ENCODE data around the gene CACNG7. TPM values are rescaled to one million over a fixed set of nuclear protein-coding genes. Genes with fewer than 3 reads are reported as not detected.
A peak's percentile ranks its signal among the peaks of the same experiment; 100 is the strongest.

Gene CACNG7
- total RNA-seq, 1 experiment from 2014 or later, result not detected

GRCh38 chr19:53896682-53897081 lies 12.4 kb upstream of the CACNG7 start:
- Histone ChIP-seq H4K20me1 (ENCODE audit: insufficient read depth, low read depth, low read length) (no peaks in the 10 kb centered on the region), H3K9me2 (replicated peaks; ENCODE audit: insufficient read depth, low read length) (no peaks in the 10 kb centered on the region), H3K27me3 (ENCODE audit: low read length) (no peaks in the 10 kb centered on the region), H3K9ac (ENCODE audit: low read length) (no peak overlapping the region), H2AFZ (ENCODE audit: low read length) (no peak overlapping the region), H3K79me2 (ENCODE audit: low read length) (no peaks in the 10 kb centered on the region), H3K36me3 (ENCODE audit: insufficient read depth, low read length) (no peaks in the 10 kb centered on the region), H3K4me2 (ENCODE audit: low read depth, low read length, poor library complexity, severe bottlenecking) (no peak overlapping the region), H3K27ac (ENCODE audit: low read length) (no peak overlapping the region), H3K4me1 (ENCODE audit: low read length) (no peaks in the 10 kb centered on the region), H3K4me3 (ENCODE audit: low read length) (no peak overlapping the region), H3K9me3 (ENCODE audit: low read length) (no peaks in the 10 kb centered on the region)
- DNase-seq, result no peak

DNA sequence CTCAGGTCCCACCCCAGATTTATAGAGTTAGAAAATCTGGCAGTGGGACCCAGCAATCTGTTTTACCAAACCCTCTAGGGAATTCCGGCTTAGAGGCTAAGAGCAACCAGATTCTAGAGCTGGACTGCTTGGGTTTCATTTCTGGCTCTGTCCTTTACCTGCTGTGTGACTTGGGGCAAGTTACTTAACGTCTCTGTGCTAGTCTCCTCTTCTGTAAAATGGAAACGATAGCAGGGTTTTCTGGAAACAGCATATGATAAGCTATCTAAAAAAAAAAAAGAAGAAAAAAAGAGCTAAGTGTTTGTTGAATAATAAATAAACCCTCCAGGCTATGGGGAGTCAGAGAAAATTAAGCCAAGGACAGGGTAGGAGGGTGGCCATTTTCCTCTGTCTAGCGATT lies 11.6 kb upstream of the CACNG7 start:
- no peaks in the 10 kb centered on the region for H3K9me2 ChIP-seq (replicated peaks; ENCODE audit: insufficient read depth, low read length)
- no peaks in the 10 kb centered on the region for H3K27me3 ChIP-seq (ENCODE audit: low read length)
- no peaks in the 10 kb centered on the region for H4K20me1 ChIP-seq (ENCODE audit: insufficient read depth, low read depth, low read length)
- no peaks in the 10 kb centered on the region for H3K36me3 ChIP-seq (ENCODE audit: insufficient read depth, low read length)
- no peak overlapping the region for H3K4me2 ChIP-seq (ENCODE audit: low read depth, low read length, poor library complexity, severe bottlenecking)
- H3K79me2 ChIP-seq (ENCODE audit: low read length), result no peaks in the 10 kb centered on the region
- no peaks in the 10 kb centered on the region for H3K4me1 ChIP-seq (ENCODE audit: low read length)
- no peak for DNase-seq
- H3K9me3 ChIP-seq (ENCODE audit: low read length), result no peaks in the 10 kb centered on the region
- no peak overlapping the region for H3K9ac ChIP-seq (ENCODE audit: low read length)
- no peak overlapping the region for H2AFZ ChIP-seq (ENCODE audit: low read length)
- H3K27ac ChIP-seq (ENCODE audit: low read length), result no peak overlapping the region
- no peak overlapping the region for H3K4me3 ChIP-seq (ENCODE audit: low read length)

GRCh38 chr19:53898166-53898565 lies 10.9 kb upstream of the CACNG7 start:
- no peaks in the 10 kb centered on the region for H3K9me2 ChIP-seq (replicated peaks; ENCODE audit: insufficient read depth, low read length)
- no peaks in the 10 kb centered on the region for H3K79me2 ChIP-seq (ENCODE audit: low read length)
- no peak overlapping the region for H3K4me2 ChIP-seq (ENCODE audit: low read depth, low read length, poor library complexity, severe bottlenecking)
- no peaks in the 10 kb centered on the region for H4K20me1 ChIP-seq (ENCODE audit: insufficient read depth, low read depth, low read length)
- no peak for DNase-seq
- H3K4me1 ChIP-seq (ENCODE audit: low read length), result no peaks in the 10 kb centered on the region
- H3K27me3 ChIP-seq (ENCODE audit: low read length), result no peaks in the 10 kb centered on the region
- no peak overlapping the region for H2AFZ ChIP-seq (ENCODE audit: low read length)
- H3K27ac ChIP-seq (ENCODE audit: low read length), result no peak overlapping the region
- H3K36me3 ChIP-seq (ENCODE audit: insufficient read depth, low read length), result no peaks in the 10 kb centered on the region
- H3K9ac ChIP-seq (ENCODE audit: low read length), result no peak overlapping the region
- no peaks in the 10 kb centered on the region for H3K9me3 ChIP-seq (ENCODE audit: low read length)
- no peak overlapping the region for H3K4me3 ChIP-seq (ENCODE audit: low read length)

DNA sequence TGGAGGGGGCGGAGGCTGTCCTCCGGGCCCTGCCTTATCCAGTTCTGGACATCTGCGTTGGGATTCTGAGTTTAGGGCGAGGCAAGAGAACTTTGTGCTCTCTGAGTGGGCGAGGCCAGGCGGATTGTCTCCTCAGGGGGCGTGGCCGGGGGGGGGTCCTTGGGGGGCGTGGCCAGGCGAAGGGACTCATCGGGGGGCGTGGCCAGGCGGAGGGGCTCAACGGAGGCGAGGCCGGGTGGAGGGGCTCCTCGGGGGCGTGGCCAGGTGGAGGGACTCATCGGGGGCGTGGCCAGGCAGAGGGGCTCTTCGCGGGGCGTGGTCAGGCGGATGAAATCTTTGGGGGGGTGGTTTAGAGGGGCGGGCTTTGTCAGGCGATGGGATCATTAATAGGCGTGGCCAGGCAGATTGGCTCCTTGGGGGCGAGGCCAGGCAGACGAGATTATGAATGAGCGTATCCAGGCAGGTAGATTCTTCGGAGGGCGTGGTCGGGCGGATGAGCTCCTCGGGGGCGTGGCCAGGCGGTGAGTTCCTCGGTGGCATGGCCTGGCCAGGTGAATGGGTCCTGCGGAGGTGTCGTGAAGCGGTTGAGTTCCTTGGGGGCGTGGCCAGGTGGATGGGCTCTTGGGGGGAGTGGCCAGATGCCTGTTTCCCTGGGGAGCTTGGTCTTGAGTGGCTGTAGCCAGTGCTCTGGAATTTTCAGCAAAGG lies 10.3 kb upstream of the CACNG7 start:
- Histone ChIP-seq H4K20me1 (ENCODE audit: insufficient read depth, low read depth, low read length) (no peaks in the 10 kb centered on the region), H3K4me1 (ENCODE audit: low read length) (no peaks in the 10 kb centered on the region), H3K36me3 (ENCODE audit: insufficient read depth, low read length) (no peaks in the 10 kb centered on the region), H3K79me2 (ENCODE audit: low read length) (no peaks in the 10 kb centered on the region), H3K9me2 (replicated peaks; ENCODE audit: insufficient read depth, low read length) (no peaks in the 10 kb centered on the region), H3K4me3 (ENCODE audit: low read length) (no peak overlapping the region), H3K9me3 (ENCODE audit: low read length) (no peaks in the 10 kb centered on the region), H3K27me3 (ENCODE audit: low read length) (no peaks in the 10 kb centered on the region), H3K4me2 (ENCODE audit: low read depth, low read length, poor library complexity, severe bottlenecking) (no peak overlapping the region), H3K27ac (ENCODE audit: low read length) (no peak overlapping the region), H2AFZ (ENCODE audit: low read length) (no peak overlapping the region), H3K9ac (ENCODE audit: low read length) (no peak overlapping the region)
- no peak for DNase-seq

DNA sequence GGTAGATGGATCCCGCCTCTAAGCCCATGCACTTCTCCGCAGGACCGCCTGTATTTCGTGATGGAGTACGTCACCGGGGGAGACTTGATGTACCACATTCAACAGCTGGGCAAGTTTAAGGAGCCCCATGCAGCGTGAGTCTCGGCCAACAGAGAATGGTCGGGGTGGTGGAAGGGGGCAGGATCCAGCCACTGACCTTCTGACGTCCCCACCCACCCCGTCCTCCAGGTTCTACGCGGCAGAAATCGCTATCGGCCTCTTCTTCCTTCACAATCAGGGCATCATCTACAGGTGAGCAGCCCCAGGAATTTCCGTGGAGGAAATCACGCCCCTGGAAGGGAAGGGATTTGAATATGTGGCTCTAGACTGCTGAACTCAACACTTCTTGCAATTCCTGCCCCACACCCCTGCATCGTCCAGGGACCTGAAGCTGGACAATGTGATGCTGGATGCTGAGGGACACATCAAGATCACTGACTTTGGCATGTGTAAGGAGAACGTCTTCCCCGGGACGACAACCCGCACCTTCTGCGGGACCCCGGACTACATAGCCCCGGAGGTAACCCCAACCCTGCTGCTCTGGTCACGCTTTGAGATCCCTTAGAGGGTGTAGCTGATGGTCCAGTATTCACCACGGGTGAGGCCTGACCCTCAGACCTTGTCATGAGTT lies 8.8 kb upstream of the CACNG7 start:
- no peaks in the 10 kb centered on the region for H3K4me1 ChIP-seq (ENCODE audit: low read length)
- no peaks in the 10 kb centered on the region for H3K9me3 ChIP-seq (ENCODE audit: low read length)
- H3K27me3 ChIP-seq (ENCODE audit: low read length), result no peaks in the 10 kb centered on the region

DNA sequence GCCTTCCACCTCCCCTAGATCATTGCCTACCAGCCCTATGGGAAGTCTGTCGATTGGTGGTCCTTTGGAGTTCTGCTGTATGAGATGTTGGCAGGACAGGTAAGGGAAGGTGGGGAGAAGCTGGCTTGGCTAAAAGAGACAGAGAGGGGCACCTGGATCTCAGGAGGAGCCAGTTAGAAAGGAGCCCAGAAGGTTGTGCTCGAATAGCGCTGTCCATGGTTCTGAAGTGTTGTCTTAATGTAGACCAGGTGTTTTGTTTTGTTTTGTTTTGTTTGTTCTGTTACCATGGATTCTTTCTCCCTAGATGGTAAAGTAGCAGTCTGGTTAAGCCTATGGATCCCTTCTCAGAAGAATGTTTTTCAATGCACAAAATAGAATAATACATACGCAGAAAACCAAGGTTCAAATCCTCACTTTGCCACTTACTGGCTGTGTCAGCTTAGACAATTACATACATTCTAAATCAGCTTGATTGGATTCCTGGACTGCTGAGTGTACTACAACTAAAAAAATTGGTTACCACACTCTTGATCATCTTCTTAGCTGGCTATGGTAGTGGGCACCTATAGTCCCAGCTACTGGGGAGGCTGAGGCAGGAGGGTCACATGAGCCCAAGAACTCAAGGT lies 5.9 kb upstream of the CACNG7 start:
- H3K27me3 ChIP-seq (ENCODE audit: low read length), result no peaks in the 10 kb centered on the region
- no peak overlapping the region for H3K4me2 ChIP-seq (ENCODE audit: low read depth, low read length, poor library complexity, severe bottlenecking)

More for the DNA sequence above, 8.8 kb upstream of the CACNG7 start:
- Histone ChIP-seq H3K27ac (ENCODE audit: low read length) (no peak overlapping the region), H4K20me1 (ENCODE audit: insufficient read depth, low read depth, low read length) (no peaks in the 10 kb centered on the region), H3K9ac (ENCODE audit: low read length) (no peak overlapping the region), H3K79me2 (ENCODE audit: low read length) (no peaks in the 10 kb centered on the region), H3K4me2 (ENCODE audit: low read depth, low read length, poor library complexity, severe bottlenecking) (no peak overlapping the region), H2AFZ (ENCODE audit: low read length) (no peak overlapping the region), H3K36me3 (ENCODE audit: insufficient read depth, low read length) (no peaks in the 10 kb centered on the region), H3K4me3 (ENCODE audit: low read length) (no peak overlapping the region), H3K9me2 (replicated peaks; ENCODE audit: insufficient read depth, low read length) (no peaks in the 10 kb centered on the region)
- no peak for DNase-seq

GRCh38 chr19:53904909-53905308 lies 4.2 kb upstream of the CACNG7 start:
- Histone ChIP-seq H3K4me2 (ENCODE audit: low read depth, low read length, poor library complexity, severe bottlenecking) (no peak overlapping the region), H3K9me3 (ENCODE audit: low read length) (no peaks in the 10 kb centered on the region), H4K20me1 (ENCODE audit: insufficient read depth, low read depth, low read length) (peaks cover 6% of the 10 kb centered on the region; the same call in 1 of the 2 replicates), H3K79me2 (ENCODE audit: low read length) (no peaks in the 10 kb centered on the region), H3K36me3 (ENCODE audit: insufficient read depth, low read length) (no peaks in the 10 kb centered on the region), H2AFZ (ENCODE audit: low read length) (no peak overlapping the region), H3K4me1 (ENCODE audit: low read length) (no peaks in the 10 kb centered on the region), H3K9ac (ENCODE audit: low read length) (no peak overlapping the region), H3K4me3 (ENCODE audit: low read length) (no peak overlapping the region), H3K27ac (ENCODE audit: low read length) (no peak overlapping the region), H3K27me3 (ENCODE audit: low read length) (no peaks in the 10 kb centered on the region), H3K9me2 (replicated peaks; ENCODE audit: insufficient read depth, low read length) (no peaks in the 10 kb centered on the region)
- peak; percentile 41 for DNase-seq

More for the DNA sequence above, 5.9 kb upstream of the CACNG7 start:
- H3K79me2 ChIP-seq (ENCODE audit: low read length), result no peaks in the 10 kb centered on the region
- H3K4me3 ChIP-seq (ENCODE audit: low read length), result no peak overlapping the region
- peak; percentile 83 for DNase-seq
- no peak overlapping the region for H3K27ac ChIP-seq (ENCODE audit: low read length)
- H2AFZ ChIP-seq (ENCODE audit: low read length), result no peak overlapping the region
- H3K9me2 ChIP-seq (replicated peaks; ENCODE audit: insufficient read depth, low read length), result no peaks in the 10 kb centered on the region
- no peaks in the 10 kb centered on the region for H3K4me1 ChIP-seq (ENCODE audit: low read length)
- H3K36me3 ChIP-seq (ENCODE audit: insufficient read depth, low read length), result no peaks in the 10 kb centered on the region
- no peaks in the 10 kb centered on the region for H3K9me3 ChIP-seq (ENCODE audit: low read length)
- peaks cover 6% of the 10 kb centered on the region; the same call in 1 of the 2 replicates for H4K20me1 ChIP-seq (ENCODE audit: insufficient read depth, low read depth, low read length)
- no peak overlapping the region for H3K9ac ChIP-seq (ENCODE audit: low read length)

DNA sequence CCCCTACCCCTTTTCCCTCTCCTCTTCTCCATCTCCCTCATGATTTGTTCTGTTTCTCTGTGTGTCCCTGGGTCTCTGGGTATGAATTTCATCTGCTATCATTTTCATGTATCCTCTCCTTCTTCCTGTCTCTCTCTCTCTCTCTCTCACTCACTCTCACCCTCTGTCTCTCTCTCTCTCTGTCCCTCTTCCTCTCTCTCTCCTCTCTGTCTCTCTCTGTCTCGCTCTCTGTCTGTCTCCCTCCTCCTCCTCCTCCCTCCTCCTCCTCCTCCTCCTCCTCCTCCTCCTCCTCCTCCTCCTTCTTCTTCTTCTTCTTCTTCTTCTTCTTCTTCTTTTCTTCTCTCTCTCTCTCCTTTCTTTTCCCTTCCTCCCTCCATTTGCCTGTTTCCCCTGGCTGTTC lies 3.3 kb upstream of the CACNG7 start:
- H3K79me2 ChIP-seq (ENCODE audit: low read length), result no peaks in the 10 kb centered on the region
- H3K9ac ChIP-seq (ENCODE audit: low read length), result no peak overlapping the region
- H3K4me1 ChIP-seq (ENCODE audit: low read length), result no peaks in the 10 kb centered on the region
- no peaks in the 10 kb centered on the region for H3K27me3 ChIP-seq (ENCODE audit: low read length)
- no peak overlapping the region for H3K4me3 ChIP-seq (ENCODE audit: low read length)
- no peak overlapping the region for H3K4me2 ChIP-seq (ENCODE audit: low read depth, low read length, poor library complexity, severe bottlenecking)
- H4K20me1 ChIP-seq (ENCODE audit: insufficient read depth, low read depth, low read length), result peaks cover 6% of the 10 kb centered on the region; the same call in 1 of the 2 replicates
- DNase-seq, result peak; percentile 17
- no peak overlapping the region for H2AFZ ChIP-seq (ENCODE audit: low read length)
- H3K36me3 ChIP-seq (ENCODE audit: insufficient read depth, low read length), result no peaks in the 10 kb centered on the region
- no peak overlapping the region for H3K27ac ChIP-seq (ENCODE audit: low read length)
- H3K9me2 ChIP-seq (replicated peaks; ENCODE audit: insufficient read depth, low read length), result no peaks in the 10 kb centered on the region
- no peaks in the 10 kb centered on the region for H3K9me3 ChIP-seq (ENCODE audit: low read length)

All from Karpas-422 (cell line).